Choroid plexus epithelial cell (primary cell): Measurements from ENCODE around the gene ANKRD13D.

Experiments
- DNase-seq: peaks from one replicate; pipeline ENCODE4 v3.0.0-alpha.2; 2010; ENCODE audit warnings: low read depth
- H3K4me3 ChIP-seq: 2 replicates; pipeline ENCODE4 v1.5.1; 2011; ENCODE audit warnings: low read depth, mild to moderate bottlenecking, control low read depth, low read length, moderate library complexity
- CTCF ChIP-seq: conservative IDR thresholded peaks from 2 replicates; pipeline ENCODE4 v1.5.1; 2011; ENCODE audit warnings: low read depth, mild to moderate bottlenecking, control low read depth, inconsistent platforms, low read length, moderate library complexity

Gene ANKRD13D

DNA sequence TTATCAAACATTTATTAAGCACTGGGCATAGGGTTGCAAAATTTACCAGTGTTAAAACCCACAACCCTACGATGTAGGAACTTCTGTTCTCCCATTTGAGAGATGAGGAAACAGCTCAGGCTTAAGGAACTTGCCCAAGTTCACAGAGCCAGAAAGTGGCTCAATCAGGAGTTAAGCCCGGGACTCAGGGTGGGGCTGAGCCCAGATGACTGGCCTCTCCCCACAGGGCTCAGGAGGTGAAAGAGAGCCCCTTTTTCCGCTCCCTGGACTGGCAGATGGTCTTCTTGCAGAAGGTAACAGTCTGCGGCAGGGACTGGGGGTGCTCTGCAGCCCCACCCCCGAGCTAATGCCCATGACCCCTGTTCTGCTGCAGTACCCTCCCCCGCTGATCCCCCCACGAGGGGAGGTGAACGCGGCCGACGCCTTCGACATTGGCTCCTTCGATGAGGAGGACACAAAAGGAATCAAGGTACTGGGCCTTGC, 5.6 kb upstream of the ANKRD13D start:
- no peak overlapping the region for H3K4me3 ChIP-seq
- TF ChIP-seq CTCF, result no peak
- DNase-seq, result no peak

DNA sequence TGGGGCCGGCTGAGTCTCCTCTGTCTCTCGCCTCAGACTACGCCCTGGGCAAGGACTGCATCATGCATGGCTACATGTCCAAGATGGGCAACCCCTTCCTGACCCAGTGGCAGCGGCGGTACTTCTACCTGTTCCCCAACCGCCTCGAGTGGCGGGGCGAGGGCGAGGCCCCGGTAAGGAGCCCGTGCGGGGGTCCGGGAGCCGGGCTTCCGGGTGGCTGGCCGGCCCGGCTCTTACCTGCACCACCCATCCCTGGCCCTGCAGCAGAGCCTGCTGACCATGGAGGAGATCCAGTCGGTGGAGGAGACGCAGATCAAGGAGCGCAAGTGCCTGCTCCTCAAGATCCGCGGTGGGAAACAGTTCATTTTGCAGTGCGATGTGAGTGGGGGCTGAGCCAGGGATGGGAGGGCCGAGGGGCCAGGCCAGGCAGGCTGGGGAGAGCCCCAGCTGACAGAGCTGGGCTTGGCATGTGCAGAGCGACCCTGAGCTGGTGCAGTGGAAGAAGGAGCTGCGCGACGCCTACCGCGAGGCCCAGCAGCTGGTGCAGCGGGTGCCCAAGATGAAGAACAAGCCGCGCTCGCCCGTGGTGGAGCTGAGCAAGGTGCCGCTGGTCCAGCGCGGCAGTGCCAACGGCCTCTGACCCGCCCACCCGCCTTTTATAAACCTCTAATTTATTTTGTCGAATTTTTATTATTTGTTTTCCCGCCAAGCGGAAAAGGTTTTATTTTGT, 4.1 kb upstream of the ANKRD13D start:
- no peak for DNase-seq
- H3K4me3 ChIP-seq, result no peak overlapping the region
- no peak for TF ChIP-seq CTCF

GRCh38 chr11:67285541-67286498, 3.3 kb upstream of the ANKRD13D start:
- DNase-seq, result no peak
- no peak overlapping the region for H3K4me3 ChIP-seq
- TF ChIP-seq CTCF, result no peak

DNA sequence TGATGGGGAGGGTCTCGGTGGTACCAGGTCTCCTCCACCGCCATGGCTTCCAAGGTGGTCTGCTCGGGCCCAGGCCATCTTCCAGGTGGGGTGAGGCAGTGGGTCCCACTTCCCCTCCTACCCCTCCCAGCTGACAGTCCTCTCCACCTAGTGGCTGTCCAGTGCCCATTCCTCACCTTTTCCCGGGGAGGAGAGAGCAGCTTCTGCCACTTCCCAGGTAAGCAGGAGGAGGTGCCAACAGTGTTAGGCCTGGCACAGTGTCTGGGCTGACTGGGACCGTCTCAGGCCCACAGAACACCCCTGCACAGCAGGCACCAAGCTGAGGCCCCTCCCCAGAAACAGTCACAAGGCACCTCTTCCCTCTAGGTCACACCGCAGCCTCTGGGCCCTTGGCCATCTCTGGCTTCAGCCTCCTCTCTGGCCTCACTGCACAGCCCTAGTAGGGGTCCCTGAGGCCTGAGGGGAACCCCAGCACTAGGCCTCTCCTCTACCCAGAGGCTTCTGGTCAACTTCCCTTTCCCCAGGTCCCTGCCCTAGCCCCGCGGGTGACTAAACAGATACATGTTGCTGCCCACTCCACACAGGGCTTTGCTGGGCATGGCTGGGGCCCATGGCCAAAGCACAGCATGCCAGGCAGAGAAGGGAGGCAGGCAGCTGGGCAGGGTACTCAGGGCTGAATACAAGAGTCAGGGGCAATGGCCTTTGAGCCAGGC, 2.3 kb upstream of the ANKRD13D start:
- peak; percentile 62 for DNase-seq
- peak; percentile 23 for TF ChIP-seq CTCF
- no peak overlapping the region for H3K4me3 ChIP-seq

GRCh38 chr11:67287355-67288197, 1.5 kb upstream of the ANKRD13D start:
- DNase-seq, result no peak
- peak overlapping the region; percentile 76 for H3K4me3 ChIP-seq
- no peak for TF ChIP-seq CTCF

GRCh38 chr11:67288198-67288451, 978 bp upstream of the ANKRD13D start:
- H3K4me3 ChIP-seq, result peak overlapping the region; percentile 76
- DNase-seq, result no peak
- TF ChIP-seq CTCF, result no peak
